ENCODE measurements around the gene CMTR1. TPM values are rescaled to one million over a fixed set of nuclear protein-coding genes. Genes with fewer than 3 reads are reported as not detected.

Gene CMTR1
- total and polyA plus RNA-seq, 2 donors: 32.2 to 39.6 TPM

DNA sequence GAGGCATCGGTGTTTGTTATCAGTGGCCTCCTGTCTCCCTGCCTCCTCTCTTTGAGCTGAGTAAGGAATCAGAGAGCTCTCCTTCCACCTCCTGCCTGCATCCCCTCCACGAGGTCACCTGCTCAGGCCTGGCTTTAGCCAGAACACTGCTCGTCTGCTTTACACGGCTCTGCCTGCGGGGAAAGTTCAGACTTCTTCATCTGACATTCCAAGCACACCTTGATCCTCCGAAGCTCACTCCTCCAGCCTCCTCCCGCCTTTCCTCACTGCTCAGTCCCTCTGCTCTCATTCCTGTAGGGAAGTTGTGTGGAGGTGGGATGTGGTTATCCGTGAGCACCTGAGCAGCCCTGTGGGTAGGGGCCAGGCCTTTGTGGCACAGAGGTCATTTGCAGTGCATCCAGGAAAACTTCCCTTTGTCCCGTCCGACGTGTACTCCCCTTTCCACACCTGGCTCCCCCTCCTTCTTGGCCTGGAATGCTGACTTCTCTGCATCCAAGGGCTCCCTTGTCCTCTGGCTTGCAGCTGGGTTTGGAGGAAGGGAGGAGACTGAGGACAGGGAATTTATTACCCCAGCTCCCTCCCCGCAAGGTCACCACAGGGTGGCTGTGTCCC lies 79.5 kb downstream of the CMTR1 start:
- Histone ChIP-seq H3K4me3 (ENCODE audit: low read length in 2 of 2) (no peak overlapping the region), H3K9me3 (ENCODE audit: control insufficient read depth in 2 of 2, insufficient read depth in 1 of 2, low read length in 1 of 2) (no peaks in the 10 kb centered on the region), H3K27ac (ENCODE audit: low read depth in 1 of 2, low read length in 1 of 2) (peak overlapping the region in 1 of 2 donors; percentile 86), H3K27me3 (ENCODE audit: control insufficient read depth in 2 of 2, insufficient read depth in 1 of 2, low read length in 1 of 2) (peaks cover 0 to 13% of the 10 kb centered on the region in 2 donors), H3K36me3 (ENCODE audit: control insufficient read depth in 2 of 2, insufficient read depth in 2 of 2, low read length in 1 of 2) (no peaks in the 10 kb centered on the region), H3K4me1 (ENCODE audit: control insufficient read depth in 2 of 2, insufficient read depth in 2 of 2, low read length in 2 of 2) (peaks cover 74 to 97% of the 10 kb centered on the region in 2 donors)
- 94% methylated on average over 12 of the region's 12 CpGs for WGBS
- DNase-seq (ENCODE audit: low read depth in 6 of 9, low spot score in 9 of 9): no peak

DNA sequence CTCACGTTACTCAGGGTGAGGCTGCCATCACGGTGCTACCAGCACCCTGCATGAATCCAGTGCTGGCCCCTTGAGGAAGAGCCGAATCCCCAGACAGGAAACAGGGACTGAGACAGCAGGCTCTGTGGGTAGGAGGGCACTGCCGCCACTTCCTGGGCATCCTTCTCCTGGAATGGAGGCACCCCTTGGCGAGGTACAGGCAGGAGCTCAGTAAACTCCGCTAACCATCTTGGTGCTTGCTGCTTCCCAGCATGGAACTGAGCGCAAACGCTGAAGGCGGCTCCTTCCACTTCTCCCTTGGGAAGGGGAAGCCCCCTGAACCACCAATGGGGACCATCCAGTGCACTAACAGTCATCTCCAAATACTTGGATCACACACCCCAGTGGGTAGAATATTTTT lies 80.1 kb downstream of the CMTR1 start:
- Histone ChIP-seq H3K4me1 (ENCODE audit: control insufficient read depth in 2 of 2, insufficient read depth in 2 of 2, low read length in 2 of 2) (peaks cover 75 to 100% of the 10 kb centered on the region in 2 donors), H3K4me3 (ENCODE audit: low read length in 2 of 2) (no peak overlapping the region), H3K27me3 (ENCODE audit: control insufficient read depth in 2 of 2, insufficient read depth in 1 of 2, low read length in 1 of 2) (peaks cover 0 to 13% of the 10 kb centered on the region in 2 donors), H3K9me3 (ENCODE audit: control insufficient read depth in 2 of 2, insufficient read depth in 1 of 2, low read length in 1 of 2) (no peaks in the 10 kb centered on the region), H3K27ac (ENCODE audit: low read depth in 1 of 2, low read length in 1 of 2) (peak overlapping the region in 1 of 2 donors; percentile 86), H3K36me3 (ENCODE audit: control insufficient read depth in 2 of 2, insufficient read depth in 2 of 2, low read length in 1 of 2) (no peaks in the 10 kb centered on the region)
- WGBS: 64% methylated on average over 9 of the region's 9 CpGs
- DNase-seq (ENCODE audit: low read depth in 6 of 9, low spot score in 9 of 9): no peak

DNA sequence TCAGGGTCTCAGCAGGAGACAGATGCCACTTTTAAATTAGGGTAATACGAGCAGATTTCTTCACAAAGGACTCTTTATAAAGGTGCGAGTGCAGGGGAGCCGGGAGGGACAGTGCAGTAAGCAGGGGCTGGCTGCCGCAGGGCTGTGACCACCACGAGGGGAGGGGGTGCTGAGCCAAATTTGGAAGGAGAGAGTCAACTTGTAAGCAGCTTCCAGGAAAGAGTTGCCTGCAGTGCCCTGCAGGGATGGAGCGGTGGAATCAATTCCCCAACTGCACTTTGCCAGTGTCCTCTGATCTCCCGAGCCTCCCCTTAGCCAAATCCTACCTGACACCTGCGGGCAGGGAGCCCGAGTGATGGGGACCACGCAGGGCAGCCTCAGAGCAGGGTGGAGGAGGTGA lies 80.6 kb downstream of the CMTR1 start:
- DNase-seq (ENCODE audit: low read depth in 6 of 9, low spot score in 9 of 9): no peak
- no peak overlapping the region for H3K4me3 ChIP-seq (ENCODE audit: low read length in 2 of 2)
- H3K27ac ChIP-seq (ENCODE audit: low read depth in 1 of 2, low read length in 1 of 2): no peak overlapping the region
- H3K4me1 ChIP-seq (ENCODE audit: control insufficient read depth in 2 of 2, insufficient read depth in 2 of 2, low read length in 2 of 2): peaks cover 74 to 100% of the 10 kb centered on the region in 2 donors
- no peaks in the 10 kb centered on the region for H3K9me3 ChIP-seq (ENCODE audit: control insufficient read depth in 2 of 2, insufficient read depth in 1 of 2, low read length in 1 of 2)
- no peaks in the 10 kb centered on the region for H3K36me3 ChIP-seq (ENCODE audit: control insufficient read depth in 2 of 2, insufficient read depth in 2 of 2, low read length in 1 of 2)
- 89% methylated on average over 10 of the region's 10 CpGs for WGBS
- peaks cover 0 to 13% of the 10 kb centered on the region in 2 donors for H3K27me3 ChIP-seq (ENCODE audit: control insufficient read depth in 2 of 2, insufficient read depth in 1 of 2, low read length in 1 of 2)

DNA sequence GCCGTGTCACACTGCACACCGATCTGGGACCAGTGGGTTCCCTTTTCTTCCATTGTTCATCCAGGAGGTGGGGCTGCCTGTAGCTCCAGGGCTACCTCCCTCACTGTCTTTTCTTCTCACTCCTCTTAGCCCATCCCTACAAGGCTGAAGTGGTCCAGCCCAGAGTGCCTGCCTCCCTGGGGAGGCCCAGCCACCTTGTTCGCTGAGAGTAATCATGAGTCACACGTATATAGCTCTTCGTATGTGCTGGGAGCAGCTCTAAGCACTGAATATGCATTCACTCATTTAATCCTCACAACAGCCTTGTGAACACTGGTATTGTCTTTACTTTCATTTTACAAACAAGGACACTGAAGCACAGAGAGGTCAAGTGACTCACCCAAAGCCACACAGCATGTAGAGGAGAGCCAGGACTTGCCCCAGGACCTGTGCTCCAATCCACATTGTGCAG lies 81.3 kb downstream of the CMTR1 start:
- WGBS: 92% methylated on average over 5 of the region's 5 CpGs
- peaks cover 0 to 13% of the 10 kb centered on the region in 2 donors for H3K27me3 ChIP-seq (ENCODE audit: control insufficient read depth in 2 of 2, insufficient read depth in 1 of 2, low read length in 1 of 2)
- DNase-seq (ENCODE audit: low read depth in 6 of 9, low spot score in 9 of 9): no peak
- H3K27ac ChIP-seq (ENCODE audit: low read depth in 1 of 2, low read length in 1 of 2): peak overlapping the region; percentile 6 to 92
- no peak overlapping the region for H3K4me3 ChIP-seq (ENCODE audit: low read length in 2 of 2)
- H3K9me3 ChIP-seq (ENCODE audit: control insufficient read depth in 2 of 2, insufficient read depth in 1 of 2, low read length in 1 of 2): peaks cover 0 to 2% of the 10 kb centered on the region in 2 donors
- peaks cover 71 to 100% of the 10 kb centered on the region in 2 donors for H3K4me1 ChIP-seq (ENCODE audit: control insufficient read depth in 2 of 2, insufficient read depth in 2 of 2, low read length in 2 of 2)
- H3K36me3 ChIP-seq (ENCODE audit: control insufficient read depth in 2 of 2, insufficient read depth in 2 of 2, low read length in 1 of 2): no peaks in the 10 kb centered on the region

DNA sequence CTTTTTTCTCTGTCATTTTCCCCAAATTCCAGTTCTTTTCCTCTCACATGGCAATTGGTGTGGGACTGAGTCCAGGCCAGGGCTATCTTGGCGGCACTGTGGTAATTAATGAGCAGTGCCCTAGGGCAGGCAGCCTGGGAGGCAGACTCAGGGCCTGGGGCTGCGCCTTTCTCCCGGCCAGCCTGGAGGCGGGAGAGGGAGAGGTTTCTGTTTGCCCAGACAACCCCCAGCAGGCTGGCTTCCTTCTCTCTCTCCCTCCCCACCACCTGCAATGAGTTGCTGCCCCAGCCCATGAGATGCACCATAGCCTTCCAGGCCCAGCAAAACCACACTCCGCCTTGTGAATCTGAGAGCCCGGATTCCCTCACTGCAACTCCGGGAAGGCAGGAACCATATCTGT lies 81.8 kb downstream of the CMTR1 start:
- Histone ChIP-seq H3K4me1 (ENCODE audit: control insufficient read depth in 2 of 2, insufficient read depth in 2 of 2, low read length in 2 of 2) (peaks cover 71 to 98% of the 10 kb centered on the region in 2 donors), H3K9me3 (ENCODE audit: control insufficient read depth in 2 of 2, insufficient read depth in 1 of 2, low read length in 1 of 2) (peaks cover 0 to 3% of the 10 kb centered on the region in 2 donors), H3K36me3 (ENCODE audit: control insufficient read depth in 2 of 2, insufficient read depth in 2 of 2, low read length in 1 of 2) (no peaks in the 10 kb centered on the region), H3K27me3 (ENCODE audit: control insufficient read depth in 2 of 2, insufficient read depth in 1 of 2, low read length in 1 of 2) (peaks cover 0 to 13% of the 10 kb centered on the region in 2 donors), H3K27ac (ENCODE audit: low read depth in 1 of 2, low read length in 1 of 2) (peak overlapping the region; percentile 81 to 92), H3K4me3 (ENCODE audit: low read length in 2 of 2) (no peak overlapping the region)
- DNase-seq (ENCODE audit: low read depth in 6 of 9, low spot score in 9 of 9): peak in 1 of 9 donors; percentile 55
- 64% methylated on average over 7 of the region's 7 CpGs for WGBS

DNA sequence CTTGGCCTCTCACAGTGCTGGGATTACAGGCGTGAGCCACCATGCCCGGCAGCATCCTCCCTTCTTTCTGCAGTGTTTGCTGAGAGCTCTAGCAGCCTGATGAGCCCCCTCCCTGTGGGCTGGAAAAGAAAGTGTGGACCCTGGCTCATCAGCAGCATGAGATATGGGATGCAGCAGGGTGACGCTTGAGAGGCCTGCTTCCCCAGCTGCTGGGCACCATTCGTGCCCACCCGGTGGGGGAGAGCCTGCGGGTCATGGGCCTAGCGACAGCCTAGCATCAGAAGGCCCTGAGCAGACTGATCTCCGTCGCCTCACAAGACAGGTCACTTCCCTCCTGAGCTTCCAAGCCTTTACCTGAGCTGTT lies 82.7 kb downstream of the CMTR1 start:
- peaks cover 0 to 3% of the 10 kb centered on the region in 2 donors for H3K9me3 ChIP-seq (ENCODE audit: control insufficient read depth in 2 of 2, insufficient read depth in 1 of 2, low read length in 1 of 2)
- H3K4me1 ChIP-seq (ENCODE audit: control insufficient read depth in 2 of 2, insufficient read depth in 2 of 2, low read length in 2 of 2): peaks cover 74 to 94% of the 10 kb centered on the region in 2 donors
- H3K27ac ChIP-seq (ENCODE audit: low read depth in 1 of 2, low read length in 1 of 2): peak overlapping the region; percentile 92 to 95
- 78% methylated on average over 9 of the region's 9 CpGs for WGBS
- peaks cover 0 to 13% of the 10 kb centered on the region in 2 donors for H3K27me3 ChIP-seq (ENCODE audit: control insufficient read depth in 2 of 2, insufficient read depth in 1 of 2, low read length in 1 of 2)
- H3K36me3 ChIP-seq (ENCODE audit: control insufficient read depth in 2 of 2, insufficient read depth in 2 of 2, low read length in 1 of 2): no peaks in the 10 kb centered on the region
- peak overlapping the region; percentile 39 to 43 for H3K4me3 ChIP-seq (ENCODE audit: low read length in 2 of 2)
- DNase-seq (ENCODE audit: low read depth in 6 of 9, low spot score in 9 of 9): no peak

DNA sequence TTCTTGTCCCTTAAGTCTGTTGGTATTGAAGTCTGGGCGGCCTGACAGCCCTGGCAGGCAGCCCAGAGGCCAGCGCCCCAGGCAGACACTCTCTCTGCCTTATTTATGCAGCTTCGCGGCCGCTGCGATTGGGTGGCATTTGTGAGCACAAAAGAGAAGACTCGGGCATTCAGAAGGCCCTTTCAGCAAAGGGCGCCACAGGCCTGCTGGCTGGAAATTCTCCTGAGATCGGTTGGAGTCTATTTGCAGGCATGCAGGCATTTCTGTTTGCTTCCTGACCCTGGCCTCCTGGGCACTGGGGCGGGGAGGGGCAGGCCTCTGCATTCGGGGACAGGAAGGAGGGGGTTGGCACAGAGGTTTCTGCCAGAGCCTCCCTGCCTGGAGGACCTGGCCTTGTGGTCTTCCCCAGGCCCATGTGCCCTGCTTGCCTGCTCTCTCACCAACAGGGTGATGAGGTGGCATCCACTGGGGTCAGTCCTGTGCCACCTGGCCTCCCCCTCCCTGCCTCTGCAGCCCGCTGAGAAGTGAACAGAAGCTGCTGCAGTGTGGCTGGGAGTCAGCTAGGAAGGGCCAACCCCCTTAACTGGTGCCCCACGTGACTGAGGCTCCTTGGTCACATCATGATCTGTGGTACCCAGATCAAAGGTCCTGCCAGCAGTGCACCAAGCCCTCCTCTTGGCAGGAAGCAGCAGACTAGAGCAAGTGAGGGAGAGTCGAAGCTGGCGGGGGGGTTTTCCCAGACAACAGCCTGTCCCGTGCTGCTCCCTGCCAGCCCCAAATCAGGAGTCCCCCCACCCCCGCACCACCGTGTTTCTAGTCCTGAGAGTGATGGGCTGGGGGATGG lies 83.3 kb downstream of the CMTR1 start:
- Histone ChIP-seq H3K27me3 (ENCODE audit: control insufficient read depth in 2 of 2, insufficient read depth in 1 of 2, low read length in 1 of 2) (peaks cover 0 to 13% of the 10 kb centered on the region in 2 donors), H3K4me3 (ENCODE audit: low read length in 2 of 2) (peak overlapping the region; percentile 39 to 43), H3K27ac (ENCODE audit: low read depth in 1 of 2, low read length in 1 of 2) (peak overlapping the region; percentile 92 to 95), H3K4me1 (ENCODE audit: control insufficient read depth in 2 of 2, insufficient read depth in 2 of 2, low read length in 2 of 2) (peaks cover 75 to 94% of the 10 kb centered on the region in 2 donors), H3K36me3 (ENCODE audit: control insufficient read depth in 2 of 2, insufficient read depth in 2 of 2, low read length in 1 of 2) (no peaks in the 10 kb centered on the region), H3K9me3 (ENCODE audit: control insufficient read depth in 2 of 2, insufficient read depth in 1 of 2, low read length in 1 of 2) (peaks cover 0 to 3% of the 10 kb centered on the region in 2 donors)
- peak in 6 of 9 donors; percentile 74 to 94 (median 84) for DNase-seq (ENCODE audit: low read depth in 6 of 9, low spot score in 9 of 9)
- 10% methylated on average over 18 of the region's 18 CpGs for WGBS

DNA sequence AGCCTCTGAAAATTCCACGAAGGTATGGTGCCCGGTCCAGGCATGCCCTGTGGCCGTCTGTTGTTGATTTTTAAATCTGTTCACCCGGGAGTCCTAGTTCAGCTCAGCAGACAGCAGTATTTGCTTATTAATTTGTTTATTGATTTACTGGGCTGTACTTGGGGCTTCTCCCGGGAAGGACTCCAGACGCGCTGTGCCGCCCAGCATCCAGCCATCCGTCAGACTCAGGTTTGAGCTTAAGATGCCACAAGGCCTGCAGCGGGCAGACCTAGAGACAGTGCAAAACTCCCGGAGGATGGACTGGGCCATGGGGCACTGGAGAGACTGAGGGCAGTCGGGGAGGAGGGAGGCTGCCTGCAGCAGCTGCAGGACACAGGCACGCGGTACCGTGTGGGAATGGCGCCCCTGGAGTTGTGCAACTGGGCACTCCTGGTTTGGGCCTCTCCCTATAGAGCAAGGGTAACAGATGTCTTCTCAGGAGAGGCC lies 83.9 kb downstream of the CMTR1 start:
- Histone ChIP-seq H3K4me3 (ENCODE audit: low read length in 2 of 2) (peak overlapping the region; percentile 39 to 43), H3K27ac (ENCODE audit: low read depth in 1 of 2, low read length in 1 of 2) (peak overlapping the region; percentile 92 to 95), H3K27me3 (ENCODE audit: control insufficient read depth in 2 of 2, insufficient read depth in 1 of 2, low read length in 1 of 2) (peaks cover 0 to 12% of the 10 kb centered on the region in 2 donors), H3K4me1 (ENCODE audit: control insufficient read depth in 2 of 2, insufficient read depth in 2 of 2, low read length in 2 of 2) (peaks cover 73 to 93% of the 10 kb centered on the region in 2 donors), H3K36me3 (ENCODE audit: control insufficient read depth in 2 of 2, insufficient read depth in 2 of 2, low read length in 1 of 2) (no peaks in the 10 kb centered on the region), H3K9me3 (ENCODE audit: control insufficient read depth in 2 of 2, insufficient read depth in 1 of 2, low read length in 1 of 2) (peaks cover 0 to 3% of the 10 kb centered on the region in 2 donors)
- no peak for DNase-seq (ENCODE audit: low read depth in 6 of 9, low spot score in 9 of 9)
- WGBS: 74% methylated on average over 16 of the region's 16 CpGs

DNA sequence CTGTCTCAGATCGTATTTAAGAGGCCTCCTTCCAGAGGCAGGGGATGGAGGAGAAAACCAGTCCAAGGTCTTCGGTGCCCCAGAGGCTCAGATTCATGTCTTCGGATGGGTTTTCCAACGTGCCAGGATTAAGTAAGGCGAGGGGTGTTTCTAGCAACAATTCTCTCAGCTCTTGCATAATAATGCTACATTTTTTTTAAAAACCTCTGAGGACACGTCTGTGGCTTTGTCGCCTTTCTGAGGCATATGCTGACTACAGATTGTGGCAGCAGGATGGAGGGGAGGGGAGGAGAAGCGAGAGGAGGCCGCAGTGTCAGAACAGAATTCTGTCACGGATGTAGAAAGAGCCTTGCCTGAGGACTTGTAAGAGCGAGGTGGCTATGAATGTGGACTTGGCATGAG lies 84.4 kb downstream of the CMTR1 start:
- Histone ChIP-seq H3K27me3 (ENCODE audit: control insufficient read depth in 2 of 2, insufficient read depth in 1 of 2, low read length in 1 of 2) (peaks cover 0 to 7% of the 10 kb centered on the region in 2 donors), H3K27ac (ENCODE audit: low read depth in 1 of 2, low read length in 1 of 2) (peak overlapping the region; percentile 92 to 95), H3K36me3 (ENCODE audit: control insufficient read depth in 2 of 2, insufficient read depth in 2 of 2, low read length in 1 of 2) (no peaks in the 10 kb centered on the region), H3K9me3 (ENCODE audit: control insufficient read depth in 2 of 2, insufficient read depth in 1 of 2, low read length in 1 of 2) (peaks cover 0 to 3% of the 10 kb centered on the region in 2 donors), H3K4me3 (ENCODE audit: low read length in 2 of 2) (peak overlapping the region; percentile 39 to 43), H3K4me1 (ENCODE audit: control insufficient read depth in 2 of 2, insufficient read depth in 2 of 2, low read length in 2 of 2) (peaks cover 72 to 88% of the 10 kb centered on the region in 2 donors)
- WGBS: 8% methylated on average over 11 of the region's 11 CpGs
- DNase-seq (ENCODE audit: low read depth in 6 of 9, low spot score in 9 of 9): peak in 4 of 9 donors; percentile 68 to 90 (median 73)

All from thymus (tissue), 11 donors.